HG03045 (cell line): ENCODE measurements around the gene UNC79.

ENCODE experiments used
- ATAC-seq: cut with Tn5 transposase; IDR thresholded peaks from one replicate; pipeline ENCODE4 v1.9.1; 2021; ENCODE audit warnings: mild to moderate bottlenecking, moderate library complexity; ENCODE audit not compliant: unreplicated experiment

The UNC79 gene

DNA sequence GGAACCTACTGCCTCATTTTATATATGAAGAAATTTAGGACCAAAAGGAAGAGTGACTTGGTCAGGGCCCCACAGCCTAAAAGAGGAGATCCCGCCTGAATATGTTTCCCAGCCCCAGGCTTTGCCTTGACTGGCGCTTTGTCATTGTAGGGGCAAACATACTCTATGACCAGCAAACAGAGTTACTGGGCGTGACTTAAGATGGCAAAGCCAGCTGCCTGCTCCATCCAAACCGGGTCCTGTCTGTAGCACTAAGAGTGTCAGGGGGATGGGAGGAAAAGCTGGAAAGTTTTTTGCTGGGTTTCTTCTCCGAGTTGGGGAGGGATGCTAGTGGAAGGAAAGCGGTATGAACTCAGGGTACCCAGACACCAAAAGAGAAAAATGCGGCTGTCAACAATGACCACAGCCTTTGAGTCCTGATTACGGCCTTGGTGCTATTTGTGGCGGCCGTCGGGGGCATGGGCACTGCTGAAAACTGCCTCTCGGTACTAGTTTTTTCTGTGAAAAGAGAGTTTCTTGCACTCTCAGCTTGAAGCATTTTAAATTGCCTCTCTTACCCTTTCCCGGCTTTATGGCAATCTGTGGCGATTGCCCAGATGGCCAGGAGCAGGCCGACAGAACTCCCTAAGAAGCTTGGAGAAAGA, 274.9 kb downstream of the UNC79 start:
- no peak for ATAC-seq

DNA sequence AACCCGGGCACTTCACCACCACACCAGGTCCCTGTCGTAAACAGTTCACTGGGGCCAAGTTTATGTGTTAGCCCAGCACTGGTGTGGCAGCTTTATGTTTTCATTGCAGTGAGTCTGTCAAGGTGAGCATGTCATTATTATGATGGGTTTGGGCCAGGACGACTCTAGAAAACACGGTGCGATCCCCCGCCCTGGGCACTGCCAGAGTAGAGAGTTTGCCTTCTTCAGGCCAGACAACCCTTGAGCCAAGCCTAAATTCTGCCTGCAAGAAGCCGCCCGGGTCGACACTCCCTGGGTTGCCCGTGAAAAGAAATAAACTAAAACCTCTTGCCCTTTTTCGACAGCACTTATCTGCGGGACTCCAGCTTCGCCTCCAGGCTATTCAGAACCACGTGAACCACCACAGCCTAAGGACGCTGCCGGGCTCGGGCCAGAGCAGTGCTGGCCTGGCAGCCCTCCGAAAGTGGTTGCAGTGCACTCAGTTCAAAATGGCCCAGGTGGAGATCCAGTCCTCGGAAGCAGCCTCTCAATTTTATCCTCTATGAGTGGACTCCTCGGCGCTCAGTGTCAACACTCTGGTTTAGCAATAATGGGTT, 275.7 kb downstream of the UNC79 start:
- ATAC-seq = no peak

DNA sequence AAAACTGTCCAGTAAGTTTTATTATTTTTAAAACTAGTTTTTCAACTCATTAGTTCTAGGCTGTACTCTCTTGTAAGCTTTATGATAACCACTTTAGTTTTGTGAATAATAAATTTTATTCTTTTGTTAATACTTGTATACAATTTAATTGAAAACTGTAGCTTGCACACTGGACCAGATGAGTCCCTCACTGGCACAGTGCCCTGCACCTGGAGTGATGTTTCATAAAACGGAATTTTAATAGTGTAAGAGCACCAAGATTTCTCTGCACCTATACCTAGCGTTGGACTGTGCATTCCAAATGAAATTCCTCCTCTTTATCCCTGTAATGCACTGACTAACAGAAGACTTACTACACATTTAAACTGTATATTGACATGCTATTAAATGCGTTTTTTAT, 276.7 kb downstream of the UNC79 start:
- ATAC-seq = no peak

DNA sequence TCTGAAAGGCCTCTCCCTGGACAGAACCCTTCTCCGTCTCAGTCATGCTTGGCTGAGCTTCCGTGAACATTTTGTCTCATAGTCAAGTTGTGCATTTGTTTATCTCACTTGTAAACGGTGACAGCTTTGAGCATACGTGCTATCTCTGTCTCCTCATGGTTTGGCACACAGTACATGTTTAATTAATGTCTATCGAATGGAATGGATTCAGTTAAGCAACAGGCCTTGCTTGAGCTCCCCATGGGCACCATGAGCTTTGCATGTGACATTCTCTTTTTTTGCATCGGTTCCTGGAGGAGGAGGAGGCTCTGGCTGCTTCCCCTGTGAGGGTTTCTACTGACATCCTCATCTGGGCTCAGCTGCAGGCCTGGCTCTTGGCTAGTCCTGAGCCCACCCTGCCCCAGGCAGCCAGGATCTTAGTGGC, 277.6 kb downstream of the UNC79 start:
- no peak for ATAC-seq

DNA sequence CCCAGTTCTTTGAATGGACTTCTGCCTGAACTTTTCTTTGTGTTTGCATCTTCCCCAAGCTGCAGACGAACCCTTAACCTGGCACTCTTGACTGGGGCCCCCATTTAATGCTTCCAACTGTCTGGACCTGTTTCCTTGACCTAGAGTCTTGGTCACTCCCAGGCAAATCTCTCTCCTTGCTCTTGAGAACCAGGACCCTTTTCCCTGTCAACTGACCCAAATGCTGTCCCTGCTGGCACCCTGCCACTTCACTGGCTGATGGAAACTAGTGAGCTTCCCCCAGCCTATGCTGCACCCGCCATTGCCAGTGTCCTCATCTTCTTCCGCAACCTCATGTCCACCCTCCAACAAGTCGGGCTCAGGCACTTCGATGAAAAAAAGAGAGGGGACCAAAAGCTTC, 278.1 kb downstream of the UNC79 start:
- ATAC-seq = no peak

DNA sequence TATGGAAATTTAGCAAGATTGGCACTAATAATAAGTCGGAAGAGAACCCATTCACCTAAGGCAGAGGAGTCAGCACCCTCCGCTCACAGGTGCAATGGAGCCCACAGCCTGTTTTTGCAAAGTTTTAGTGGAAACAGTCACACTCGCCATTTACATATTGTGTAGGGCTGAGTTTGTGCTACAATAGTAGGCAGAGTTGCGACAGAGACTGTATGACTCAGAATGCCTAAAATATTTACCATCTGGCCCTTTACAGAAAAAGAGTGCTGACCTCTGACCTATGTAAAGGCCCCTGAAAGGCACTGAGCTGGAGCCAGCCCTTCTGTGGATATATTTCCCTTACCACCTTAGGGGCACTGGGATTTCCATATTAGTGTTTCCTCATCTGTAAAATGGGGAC, 278.5 kb downstream of the UNC79 start:
- no peak for ATAC-seq

DNA sequence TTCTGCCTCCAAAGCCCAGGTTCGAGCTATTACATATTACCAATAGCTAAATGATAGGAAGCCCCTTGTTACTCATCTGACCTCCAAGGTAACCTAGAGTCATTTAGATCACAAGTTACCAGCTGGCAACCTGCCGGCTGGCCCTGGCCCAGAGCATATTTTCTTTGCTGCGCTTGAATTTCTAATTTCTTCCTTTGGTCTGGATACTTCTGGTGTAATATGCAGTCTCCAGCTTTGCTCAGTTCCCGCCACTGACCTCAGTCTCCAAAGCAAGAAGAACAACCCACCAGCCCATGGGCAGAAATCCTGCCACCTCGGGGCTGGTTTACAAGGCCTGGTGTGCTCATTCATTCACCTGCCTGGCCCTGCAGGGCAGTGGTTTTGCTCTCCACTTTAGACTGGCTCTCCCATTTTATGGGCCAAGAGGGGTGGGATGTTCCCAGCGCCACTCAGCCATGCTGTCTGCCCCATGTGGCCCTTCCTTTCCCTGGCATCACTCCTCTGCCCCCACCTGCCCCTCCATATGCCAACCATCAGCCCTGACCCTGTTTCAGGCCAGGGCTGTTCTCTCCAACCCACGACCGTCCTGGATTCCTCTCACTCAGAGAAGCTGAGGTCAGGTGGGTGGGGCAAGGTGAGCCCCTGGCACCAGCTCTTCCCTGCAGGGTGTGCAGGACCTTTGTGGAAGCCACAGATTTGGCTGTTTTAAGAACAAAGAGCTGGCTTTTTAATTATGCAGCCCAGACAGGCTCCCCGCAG, 281.5 kb downstream of the UNC79 start:
- no peak for ATAC-seq

DNA sequence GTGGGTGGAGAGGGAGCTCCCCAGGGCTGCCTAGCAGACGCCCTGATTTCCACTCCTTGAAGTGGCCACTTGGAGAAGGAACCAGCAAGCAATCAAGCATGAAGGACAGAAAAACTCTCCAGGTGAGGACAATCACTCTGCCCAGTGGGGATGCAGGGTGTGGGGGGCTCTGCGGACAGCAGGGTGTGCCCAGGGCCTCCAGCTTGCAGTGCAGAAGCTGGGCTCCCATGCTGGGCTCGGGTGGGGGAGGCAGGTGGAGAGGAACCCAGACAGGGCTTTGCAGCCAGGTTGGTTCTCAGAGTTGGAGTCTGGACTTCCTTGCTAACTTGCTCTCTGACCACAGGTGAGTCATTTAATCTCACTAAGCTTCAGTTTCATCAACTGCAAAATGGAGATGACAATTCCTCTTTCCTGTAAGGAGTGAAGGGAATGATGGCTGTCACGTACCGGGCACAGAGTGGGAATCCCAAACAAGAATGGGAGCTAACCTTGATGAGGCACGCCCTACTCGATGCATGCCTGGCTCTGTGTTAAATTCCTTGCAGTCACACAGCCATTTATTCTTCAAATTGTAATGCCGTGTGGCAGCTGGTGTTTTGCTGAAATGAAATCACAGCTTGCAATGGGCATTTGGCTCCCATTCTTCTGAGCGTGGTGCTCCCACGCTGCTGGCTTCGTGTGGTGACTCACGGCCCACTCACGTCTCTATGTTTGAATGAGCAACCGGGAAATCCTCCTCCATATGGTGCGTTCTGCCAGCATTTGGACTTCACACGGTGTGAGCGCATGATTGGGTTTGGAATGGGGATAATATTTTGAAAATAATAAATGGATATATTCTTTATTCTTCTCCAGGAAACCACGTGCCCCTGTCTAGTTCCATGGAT, 282.3 kb downstream of the UNC79 start:
- ATAC-seq = no peak

DNA sequence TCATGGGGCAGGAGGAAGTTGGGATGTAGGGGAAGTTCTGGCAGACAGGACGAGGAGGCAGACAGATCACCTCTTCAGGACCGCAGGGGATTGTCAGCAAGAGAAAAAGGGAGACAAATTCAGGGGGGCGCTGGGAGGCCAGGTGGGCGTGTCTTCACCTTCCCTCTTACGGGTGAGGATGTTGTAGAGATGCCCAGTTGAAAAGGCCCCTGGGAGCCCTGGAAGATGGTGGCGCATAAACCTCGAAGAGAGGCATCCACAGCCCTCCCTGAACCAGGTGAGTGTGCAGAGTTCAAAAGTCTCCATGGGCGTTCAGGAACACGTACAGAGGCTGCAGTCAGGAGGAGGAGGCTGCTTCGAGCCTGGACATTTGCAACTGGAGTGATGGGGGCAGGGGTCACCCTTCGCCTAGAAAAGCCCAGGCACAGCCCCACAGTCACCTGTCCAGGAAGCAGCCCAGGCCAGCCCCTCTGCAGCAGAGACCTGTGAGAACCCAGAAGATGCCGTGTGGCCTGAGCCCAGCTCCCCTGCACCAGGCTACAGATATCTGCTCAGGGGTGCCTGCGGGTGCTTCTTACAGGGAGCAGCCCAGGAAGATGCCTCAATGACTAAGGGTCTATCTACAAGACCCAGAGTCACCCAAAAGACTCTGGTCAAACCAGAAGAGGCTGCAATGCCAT, 283.1 kb downstream of the UNC79 start:
- no peak for ATAC-seq

DNA sequence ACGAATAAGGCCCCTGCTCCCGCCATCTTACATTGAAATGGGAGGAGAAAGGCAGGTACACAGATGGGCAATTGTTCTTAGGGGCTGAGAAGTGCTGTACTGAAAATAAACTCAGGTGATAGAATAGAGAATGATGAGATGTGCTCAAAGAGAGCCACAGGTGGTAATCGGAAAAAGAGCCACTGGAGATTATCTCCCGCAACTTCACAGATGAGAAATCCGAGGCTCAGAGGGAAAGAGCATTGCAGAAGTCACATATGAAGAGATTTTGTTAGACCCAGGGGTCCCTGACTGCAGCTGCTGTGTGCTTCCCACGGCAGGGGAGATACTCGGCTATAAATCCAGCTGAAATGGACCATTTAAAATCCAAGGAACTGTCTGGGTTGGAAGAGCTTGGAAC, 283.9 kb downstream of the UNC79 start:
- ATAC-seq = no peak

DNA sequence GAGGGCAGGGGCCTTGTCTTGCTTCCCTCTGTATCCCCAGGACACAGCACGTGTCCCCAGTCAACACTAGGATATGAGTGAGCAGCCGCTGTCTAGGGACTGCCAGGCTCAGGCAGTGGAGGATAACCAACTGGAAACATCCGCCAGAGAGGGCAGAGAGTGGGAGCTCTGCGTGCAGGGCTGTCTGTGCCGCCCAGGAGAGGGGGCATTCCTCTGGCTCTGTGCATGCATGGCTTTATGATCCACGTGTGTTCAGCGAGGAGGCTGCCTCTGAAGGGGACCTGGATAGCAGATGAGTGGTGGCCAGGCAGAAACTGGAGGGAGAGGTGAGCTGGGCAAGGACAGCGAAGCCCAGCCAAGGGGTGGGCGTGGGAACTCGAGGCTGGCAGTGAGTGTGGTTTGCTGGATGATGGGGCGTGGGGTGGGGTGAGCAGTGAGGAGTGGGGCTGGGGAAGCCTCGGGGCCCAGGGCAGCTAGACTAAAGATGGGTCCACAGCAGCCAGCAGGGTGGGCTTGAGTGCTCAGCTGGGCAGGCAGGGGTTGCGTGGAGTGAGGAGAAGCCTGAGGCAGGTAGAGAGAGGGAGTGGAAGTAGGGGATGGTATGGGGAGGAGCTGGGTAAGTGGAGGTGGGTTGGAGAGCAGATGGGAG, 284.7 kb downstream of the UNC79 start:
- ATAC-seq = no peak

DNA sequence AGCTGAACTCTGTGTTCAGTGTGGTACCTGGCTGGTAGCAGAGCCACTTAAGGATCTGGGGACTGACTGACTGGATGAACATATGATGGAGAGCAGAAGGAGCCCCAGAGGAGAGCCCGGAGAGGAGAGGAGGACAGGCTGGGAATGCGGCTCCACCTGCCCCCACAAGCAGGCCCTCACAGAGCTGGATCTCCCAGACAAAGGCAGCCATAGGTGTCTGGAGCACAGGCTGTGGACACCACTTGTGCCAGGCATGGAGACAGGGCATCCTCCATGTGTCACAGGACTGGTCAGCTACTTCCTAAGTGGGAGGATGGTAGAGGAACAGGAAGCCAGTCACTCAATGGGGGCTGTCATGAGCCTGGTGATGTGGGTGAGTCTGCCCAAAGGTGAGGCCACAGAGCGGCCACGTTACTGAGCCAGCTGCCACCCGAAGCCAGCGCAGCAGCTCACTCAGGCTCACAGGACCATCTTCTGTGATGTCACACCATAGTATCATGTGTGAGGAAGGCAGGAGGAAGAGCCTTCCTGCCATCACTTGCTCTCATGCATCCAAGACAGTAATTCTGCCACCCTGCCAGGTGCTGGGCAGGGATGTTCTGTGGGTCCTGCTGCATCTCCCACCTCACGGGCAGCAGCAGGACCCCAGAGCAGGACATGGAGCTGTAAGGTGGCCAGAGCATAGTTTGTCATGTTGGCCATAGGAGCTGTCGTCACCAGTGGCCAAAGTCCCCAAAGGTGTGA, 285.4 kb downstream of the UNC79 start:
- no peak for ATAC-seq

DNA sequence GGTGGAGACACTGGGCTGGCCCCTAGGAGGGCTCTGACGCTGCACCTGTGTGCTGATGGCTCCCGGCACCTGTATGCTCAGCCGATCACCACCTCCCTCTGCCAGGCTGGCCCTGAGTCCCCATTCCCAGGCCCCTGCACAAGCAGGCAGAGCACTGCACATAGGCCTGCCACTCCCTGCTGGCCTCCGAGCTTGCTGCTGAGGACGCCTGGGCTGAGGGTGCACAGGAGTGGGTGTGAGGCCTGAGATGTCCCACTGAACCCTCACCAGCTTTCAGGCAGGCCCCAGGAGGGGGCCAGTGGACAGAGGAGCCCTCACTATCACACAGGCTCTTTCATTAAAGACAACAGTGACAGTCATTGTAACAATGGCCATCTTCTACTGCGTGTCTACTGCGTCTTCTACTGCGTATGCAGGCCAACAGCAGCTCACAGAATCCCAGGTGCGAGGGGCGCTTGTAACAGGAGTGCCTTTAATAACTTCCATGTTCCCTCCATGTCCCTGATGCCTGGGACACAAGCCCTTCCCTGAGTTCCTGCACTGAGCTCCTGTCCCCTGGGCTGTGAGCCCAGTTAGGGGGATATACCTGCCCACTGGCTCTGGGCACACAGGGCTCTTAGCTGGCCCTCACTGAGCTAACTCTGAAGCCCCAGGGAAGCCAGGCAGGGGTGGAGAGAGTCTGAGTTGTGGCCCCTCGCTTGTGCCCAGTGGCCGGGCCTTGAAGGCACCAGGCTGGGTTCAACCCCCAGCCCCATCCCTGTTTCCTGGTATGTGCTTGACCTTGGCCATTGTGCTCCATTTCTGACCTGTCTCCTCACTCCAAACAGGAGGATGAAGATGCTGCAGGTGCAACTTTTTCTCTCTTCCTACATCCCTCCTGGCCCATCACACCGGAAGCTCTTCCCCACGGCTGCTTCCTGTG, 286.3 kb downstream of the UNC79 start:
- ATAC-seq = no peak

DNA sequence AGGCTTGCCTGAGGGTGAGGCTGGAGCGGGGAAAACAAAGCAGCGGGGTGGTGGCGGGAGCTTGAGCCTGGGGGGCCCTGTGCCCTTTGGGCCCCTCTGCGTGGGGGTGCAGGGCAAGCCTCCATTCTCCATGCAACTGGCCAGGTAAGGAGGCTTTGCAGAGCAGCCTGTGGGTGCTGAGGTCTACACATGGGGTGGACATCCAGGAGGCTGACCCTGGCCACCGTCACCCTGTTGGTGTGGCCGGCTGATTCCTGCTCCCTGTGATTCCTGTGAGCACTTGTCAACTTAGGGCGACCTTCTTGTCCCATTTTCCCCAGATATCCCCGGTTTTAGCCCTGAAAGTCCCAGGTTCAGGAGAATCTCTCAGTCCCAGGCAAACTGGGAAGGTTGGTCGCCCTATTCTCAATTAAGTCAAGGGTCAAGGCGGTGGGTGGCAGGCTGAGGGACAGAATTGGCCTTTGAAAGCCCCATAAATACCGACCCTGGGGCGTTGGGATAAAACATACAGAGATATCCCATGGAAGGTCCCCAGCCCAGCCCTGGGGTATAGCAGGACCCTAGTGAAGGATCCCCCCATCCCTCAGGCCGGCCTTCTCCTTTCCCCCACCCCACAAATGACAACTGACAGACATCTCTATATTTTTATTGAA, 287.1 kb downstream of the UNC79 start:
- no peak for ATAC-seq

DNA sequence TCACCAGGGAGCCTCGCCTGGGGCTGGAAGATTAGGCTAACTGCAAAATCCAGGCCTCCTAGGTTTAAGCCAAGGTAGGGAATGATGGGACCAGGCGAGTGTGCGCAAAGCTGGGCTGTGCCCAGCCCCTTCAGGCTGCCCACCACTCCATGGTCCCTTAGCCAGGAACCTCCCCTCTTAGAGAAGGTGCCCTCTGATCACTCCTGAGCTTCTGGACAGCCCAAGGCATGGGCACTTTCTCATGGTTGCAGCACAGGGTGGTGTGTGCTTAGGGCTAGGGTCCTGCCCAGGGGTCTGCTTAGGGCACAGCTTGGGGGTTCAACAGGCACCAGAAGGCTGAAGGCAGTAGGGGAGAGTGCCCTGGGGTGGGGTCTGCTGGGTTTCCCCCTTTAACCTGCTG, 288.5 kb downstream of the UNC79 start:
- no peak for ATAC-seq

DNA sequence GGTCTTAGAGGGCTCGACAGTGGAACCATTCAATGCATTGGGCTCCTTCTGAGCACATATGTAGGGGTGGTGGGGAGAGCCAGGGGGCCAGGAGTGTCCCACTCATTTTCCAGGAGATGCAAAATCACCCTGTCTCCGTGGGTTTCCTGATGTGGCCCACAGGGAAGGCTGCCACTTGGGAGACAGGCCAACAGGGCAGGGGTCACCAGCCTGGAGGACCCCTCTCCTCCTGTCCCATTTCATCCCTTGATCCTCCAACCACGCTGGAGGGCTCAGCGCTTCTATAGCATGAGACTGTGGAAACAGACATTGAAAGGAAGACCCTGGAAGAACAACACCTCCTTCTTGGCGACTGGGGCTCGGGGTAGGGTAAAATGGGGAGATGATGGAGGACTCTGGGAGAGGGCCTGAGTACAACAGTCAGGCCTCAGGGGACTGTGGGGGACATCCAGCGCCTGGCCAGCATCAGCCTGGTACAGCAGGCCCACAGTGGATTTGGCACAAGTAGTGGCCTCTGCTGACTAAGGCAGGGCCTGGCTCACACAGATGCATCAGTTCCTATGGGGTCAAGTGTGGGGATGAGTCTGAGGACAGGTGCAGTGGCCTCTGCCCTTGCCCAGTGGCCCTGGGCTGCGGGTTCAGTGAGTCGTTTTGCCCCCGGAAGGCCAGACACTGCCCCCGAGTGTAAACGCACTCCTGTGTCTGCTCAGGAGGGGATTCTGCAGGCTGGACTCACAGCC, 289.5 kb downstream of the UNC79 start:
- ATAC-seq = no peak

DNA sequence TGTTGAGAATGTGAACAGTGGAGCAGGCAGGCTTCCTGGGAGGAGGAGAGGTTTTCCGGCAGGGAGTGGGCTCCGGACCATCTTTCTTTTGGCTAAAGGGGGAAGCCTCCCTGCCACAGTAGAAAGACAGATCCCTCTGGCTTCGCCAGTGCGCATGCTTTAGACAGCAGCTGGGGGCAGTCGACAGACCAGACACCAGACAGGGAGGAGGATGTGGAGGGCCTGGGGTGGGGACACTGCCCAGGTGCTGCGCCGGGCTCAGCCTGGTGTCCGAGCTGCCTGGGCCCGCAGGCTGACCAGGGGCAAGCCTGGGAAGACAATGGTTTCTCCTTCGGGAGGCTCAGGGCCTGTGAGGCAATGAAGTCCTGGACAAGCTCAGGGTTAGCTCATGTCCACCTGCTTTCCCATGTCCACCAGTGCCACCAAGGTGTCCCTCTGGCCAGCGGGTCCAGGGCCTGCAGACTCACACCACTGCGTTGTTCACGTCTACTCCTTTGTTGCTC, 290.3 kb downstream of the UNC79 start:
- ATAC-seq = no peak
